ENCODE measurements around the gene PNPLA6.

Gene PNPLA6

DNA sequence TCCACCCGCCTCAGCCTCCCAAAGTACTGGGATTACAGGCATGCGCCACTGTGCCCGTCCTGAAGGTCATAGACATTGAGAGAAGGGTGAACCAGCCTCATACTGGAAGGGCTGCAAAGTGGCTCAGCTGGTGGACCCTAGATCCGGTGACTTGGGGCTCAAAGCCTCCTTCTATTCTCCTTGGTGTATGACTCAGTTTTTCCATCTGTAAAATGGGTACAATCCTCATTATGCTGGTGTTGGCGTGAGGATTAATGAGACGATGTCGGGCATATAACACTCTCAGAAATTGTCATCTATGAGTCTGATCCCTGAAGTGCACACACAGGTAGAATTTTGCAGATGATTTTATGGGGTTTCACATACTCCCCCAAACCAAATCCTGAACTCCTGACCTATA, 54.3 kb downstream of the PNPLA6 start:
- TF ChIP-seq, protein P1, sequence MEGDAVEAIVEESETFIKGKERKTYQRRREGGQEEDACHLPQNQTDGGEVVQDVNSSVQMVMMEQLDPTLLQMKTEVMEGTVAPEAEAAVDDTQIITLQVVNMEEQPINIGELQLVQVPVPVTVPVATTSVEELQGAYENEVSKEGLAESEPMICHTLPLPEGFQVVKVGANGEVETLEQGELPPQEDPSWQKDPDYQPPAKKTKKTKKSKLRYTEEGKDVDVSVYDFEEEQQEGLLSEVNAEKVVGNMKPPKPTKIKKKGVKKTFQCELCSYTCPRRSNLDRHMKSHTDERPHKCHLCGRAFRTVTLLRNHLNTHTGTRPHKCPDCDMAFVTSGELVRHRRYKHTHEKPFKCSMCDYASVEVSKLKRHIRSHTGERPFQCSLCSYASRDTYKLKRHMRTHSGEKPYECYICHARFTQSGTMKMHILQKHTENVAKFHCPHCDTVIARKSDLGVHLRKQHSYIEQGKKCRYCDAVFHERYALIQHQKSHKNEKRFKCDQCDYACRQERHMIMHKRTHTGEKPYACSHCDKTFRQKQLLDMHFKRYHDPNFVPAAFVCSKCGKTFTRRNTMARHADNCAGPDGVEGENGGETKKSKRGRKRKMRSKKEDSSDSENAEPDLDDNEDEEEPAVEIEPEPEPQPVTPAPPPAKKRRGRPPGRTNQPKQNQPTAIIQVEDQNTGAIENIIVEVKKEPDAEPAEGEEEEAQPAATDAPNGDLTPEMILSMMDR (conservative IDR thresholded peaks at IDR 0.05), result no peak
- H3K27ac ChIP-seq, result no peak overlapping the region

DNA sequence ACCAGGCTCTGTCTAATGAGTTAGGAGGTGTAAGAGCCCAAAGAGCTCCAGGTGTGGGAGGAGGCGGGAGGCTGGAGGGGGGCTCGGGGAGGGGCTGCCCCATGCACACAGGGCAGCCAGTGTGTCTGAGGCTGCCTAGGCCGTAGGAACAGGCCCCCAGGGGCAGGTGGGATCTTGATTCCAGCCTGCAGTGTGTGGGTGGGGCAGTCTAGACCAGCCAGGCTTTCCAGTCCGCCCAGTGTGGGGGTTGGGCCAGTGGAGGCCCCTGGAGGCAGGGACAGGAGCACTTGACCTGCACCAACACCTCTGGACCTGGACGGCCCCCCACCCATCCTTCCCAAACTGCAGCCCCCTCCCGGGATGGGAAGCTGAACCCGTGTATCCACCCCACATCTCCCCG, 54.7 kb downstream of the PNPLA6 start:
- no peak overlapping the region for H3K27ac ChIP-seq
- TF ChIP-seq, protein P1 (conservative IDR thresholded peaks at IDR 0.05), result no peak

DNA sequence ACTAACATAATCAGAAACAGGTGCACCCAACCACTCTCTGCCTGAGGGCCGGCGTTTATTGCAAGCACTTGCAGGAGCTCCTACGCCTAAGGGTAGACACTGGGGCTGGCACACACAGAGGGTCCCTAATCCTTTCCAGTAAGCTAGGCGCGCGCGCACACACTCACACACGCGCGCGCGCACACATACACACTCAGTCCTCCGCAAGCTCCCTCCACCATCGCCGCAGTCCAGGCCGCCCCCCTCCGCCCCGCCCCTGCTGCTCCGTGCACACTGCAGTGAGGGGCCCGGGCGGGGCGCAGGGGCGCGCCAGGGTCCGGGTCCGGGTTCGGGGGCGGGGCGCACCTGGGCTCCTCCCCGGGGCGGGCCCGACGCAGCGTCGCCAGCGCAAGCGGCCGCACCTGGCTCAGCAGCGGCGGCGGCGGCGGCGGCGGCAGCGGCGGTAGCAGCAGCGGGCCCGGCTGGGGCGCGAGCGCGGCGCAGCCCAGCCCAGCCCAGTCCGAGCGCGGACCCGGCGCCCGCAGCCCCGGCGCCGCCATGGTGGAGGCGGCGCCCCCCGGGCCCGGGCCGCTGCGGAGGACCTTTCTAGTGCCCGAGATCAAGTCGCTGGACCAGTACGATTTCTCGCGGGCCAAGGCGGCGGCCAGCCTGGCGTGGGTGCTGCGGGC, 60.1 kb downstream of the PNPLA6 start, which contains the start of gene CAMSAP3:
CAMSAP3 (plus strand) TSS at position 398 of the 668 bp plus-strand sequence; CDS start at position 538, 140 bp downstream.
- TF ChIP-seq, protein P1 (conservative IDR thresholded peaks at IDR 0.05), result no peak

DNA sequence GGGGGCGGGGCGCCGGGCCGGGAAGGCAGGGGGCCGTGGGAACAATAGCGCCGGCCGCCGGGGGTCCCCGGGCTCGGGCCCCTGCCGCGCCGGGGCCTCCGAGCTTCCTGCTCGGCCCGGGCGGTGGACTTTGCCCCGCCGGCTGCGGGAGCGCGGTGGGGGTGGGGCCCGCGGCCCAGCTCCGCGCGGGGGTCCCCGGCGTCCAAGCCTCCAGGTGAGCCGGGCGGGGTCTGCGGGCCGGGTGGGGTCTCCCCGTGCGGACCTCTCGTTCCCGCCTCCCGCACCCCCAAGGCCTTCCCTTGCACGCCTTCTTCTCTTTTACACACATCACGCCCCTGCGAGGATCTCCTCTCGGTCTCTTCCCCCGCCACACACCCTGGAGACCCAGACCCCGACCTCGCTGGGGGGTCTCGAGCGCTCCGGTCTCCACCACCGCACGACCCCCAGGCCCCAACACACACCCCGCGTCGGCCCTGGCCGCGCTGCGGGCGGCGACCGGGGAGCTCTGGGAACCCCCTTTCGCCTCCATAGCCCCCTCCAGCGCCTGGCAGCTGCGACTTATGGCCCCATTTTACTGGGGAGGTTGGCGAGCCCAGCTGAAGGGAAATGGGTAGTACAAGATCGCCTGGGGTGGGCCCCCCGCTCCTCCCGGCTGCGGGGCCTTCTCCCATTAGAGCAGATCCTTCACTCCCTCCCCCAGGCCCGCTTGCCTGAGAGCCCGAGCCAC, 60.9 kb downstream of the PNPLA6 start:
- H3K27ac ChIP-seq, result peak overlapping the region; percentile 74
- TF ChIP-seq, protein P1 (conservative IDR thresholded peaks at IDR 0.05), result no peak

More for the DNA sequence above, 60.1 kb downstream of the PNPLA6 start, which contains the start of gene CAMSAP3:
- peak within 1 kb of the TSS; percentile 74 for H3K27ac ChIP-seq

DNA sequence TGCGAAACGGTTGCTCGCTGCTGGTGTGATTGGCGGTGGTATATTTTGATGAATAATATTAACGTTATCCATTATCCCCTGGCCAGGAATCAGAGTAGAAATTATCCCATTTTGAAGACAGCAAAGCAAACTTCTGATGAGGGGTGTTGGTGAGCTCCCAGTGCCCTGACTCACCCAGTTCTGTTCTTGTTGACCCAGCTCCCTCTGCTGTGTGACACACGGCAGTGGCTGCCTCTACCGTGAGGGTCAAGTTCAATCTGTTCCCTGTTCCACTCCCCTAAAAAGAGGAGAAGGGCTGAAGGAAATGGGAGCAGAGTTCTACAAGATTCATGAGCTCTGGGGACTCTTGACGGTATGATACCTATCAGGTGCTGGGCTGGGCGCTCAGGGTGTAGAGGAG, 62.2 kb downstream of the PNPLA6 start:
- H3K27ac ChIP-seq, result no peak overlapping the region
- TF ChIP-seq, protein P1 (conservative IDR thresholded peaks at IDR 0.05), result no peak

DNA sequence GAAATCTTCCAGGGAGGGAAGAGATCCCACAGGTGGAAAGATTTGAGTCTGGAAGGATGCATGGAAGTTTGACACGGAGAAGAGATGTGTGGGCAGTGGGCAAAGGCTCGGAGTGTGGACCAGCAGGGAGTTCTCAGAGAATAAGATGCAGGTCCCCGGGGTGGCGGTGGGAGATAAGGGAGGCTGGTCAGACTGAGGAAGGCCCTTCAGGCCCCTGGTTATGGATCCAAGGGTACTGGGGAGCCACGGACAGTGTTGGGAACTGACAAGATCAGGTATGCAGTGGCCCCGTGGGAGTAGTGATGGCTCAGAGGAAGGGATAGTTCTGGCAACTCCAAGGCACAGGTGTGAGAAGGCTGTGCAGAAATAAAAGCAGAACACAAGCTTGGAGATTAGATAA, 62.7 kb downstream of the PNPLA6 start:
- no peak overlapping the region for H3K27ac ChIP-seq
- TF ChIP-seq, protein P1 (conservative IDR thresholded peaks at IDR 0.05), result no peak

DNA sequence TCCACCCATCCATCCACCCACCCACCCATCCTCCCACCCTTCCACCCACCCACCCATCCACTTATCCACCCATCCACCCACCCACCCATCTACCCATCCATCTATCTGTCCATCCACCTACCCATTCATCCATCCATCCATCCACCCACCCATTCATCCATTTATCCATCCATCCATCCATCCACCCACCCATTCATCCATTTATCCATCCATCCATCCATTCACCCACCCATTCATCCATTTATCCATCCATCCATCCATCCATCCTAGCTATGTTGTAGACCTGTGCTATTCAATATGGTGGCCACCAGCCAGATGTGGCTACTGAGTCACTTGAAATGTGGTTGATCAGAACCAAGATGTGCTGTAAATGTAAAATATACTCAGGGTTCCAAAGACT, 65.2 kb downstream of the PNPLA6 start:
- TF ChIP-seq, protein P1 (conservative IDR thresholded peaks at IDR 0.05), result no peak
- H3K27ac ChIP-seq, result no peak overlapping the region

All from VCaP (cell line).